ENCODE measurements around the gene ITPK1.
A peak's percentile ranks its signal among the peaks of the same experiment; 100 is the strongest.

The ITPK1 gene

GRCh38 chr14:93040443-93040842 lies 75.3 kb downstream of the ITPK1 start:
- no peak for DNase-seq

DNA sequence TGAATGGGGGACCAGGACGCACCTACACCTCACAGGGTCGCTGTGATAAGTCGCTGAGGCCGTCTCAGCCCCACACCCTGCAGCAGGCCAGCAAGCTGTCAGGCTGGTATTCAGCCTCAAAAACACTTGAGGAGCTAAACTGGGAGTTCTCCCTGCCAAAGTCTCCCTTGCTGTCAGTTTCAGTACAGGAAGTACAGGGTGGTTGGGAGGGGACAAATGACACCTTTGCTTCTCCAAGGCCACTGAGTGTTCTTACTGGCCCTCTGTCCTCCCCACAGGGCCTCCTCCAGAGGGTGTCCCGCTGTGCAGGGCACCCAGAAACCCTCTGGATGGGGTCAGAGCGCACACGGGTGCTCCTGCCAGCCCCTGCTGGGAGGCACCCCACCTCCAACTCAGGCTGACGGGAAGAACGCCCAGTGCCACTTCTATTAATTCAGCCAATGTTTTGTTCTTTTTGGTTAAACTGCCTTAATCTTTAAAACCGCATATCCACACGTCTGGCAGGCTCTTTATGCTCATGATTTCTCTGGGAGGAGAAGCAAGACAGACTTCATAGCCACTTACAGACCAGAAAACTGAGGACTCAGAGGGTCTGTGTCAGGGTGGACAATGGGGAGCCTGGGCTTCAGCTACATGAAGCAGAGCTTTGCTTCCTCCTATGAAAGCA lies 75.9 kb downstream of the ITPK1 start:
- DNase-seq, result no peak

GRCh38 chr14:93037351-93037750 lies 78.4 kb downstream of the ITPK1 start:
- no peak for DNase-seq

- DNase-seq, result no peak
Measured at GRCh38 chr14:93036652-93037345, 78.9 kb downstream of the ITPK1 start.

GRCh38 chr14:93035917-93036651 lies 79.6 kb downstream of the ITPK1 start:
- DNase-seq, result peak; percentile 21

GRCh38 chr14:93035585-93035916 lies 80.2 kb downstream of the ITPK1 start:
- no peak for DNase-seq

DNA sequence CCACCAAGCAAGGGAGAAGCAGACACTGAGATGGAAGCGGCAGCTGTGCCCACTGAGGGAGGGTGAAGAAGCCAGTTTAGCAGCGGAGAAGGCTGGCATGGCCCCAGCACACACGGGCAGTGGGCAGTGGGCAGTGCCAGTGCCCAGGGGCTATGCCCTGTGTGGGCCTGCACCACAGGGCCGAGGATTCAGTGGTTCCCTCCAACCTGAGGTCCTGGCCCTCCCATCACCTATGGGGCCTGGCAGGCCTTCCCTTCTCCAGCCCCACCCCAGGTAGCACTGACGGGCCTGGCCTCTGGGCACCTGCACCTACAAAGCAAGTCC lies 81.1 kb downstream of the ITPK1 start:
- no peak for DNase-seq

GRCh38 chr14:93033983-93034670 lies 81.6 kb downstream of the ITPK1 start:
- no peak for DNase-seq

- DNase-seq, result no peak
Measured at GRCh38 chr14:93033084-93033982, 82.4 kb downstream of the ITPK1 start.

- no peak for DNase-seq
Measured at GRCh38 chr14:93032421-93032936, 83.2 kb downstream of the ITPK1 start.

- no peak for DNase-seq
Measured at GRCh38 chr14:93031505-93032315, 84.0 kb downstream of the ITPK1 start.

- DNase-seq, result no peak
Measured at GRCh38 chr14:93030761-93031160, 85.0 kb downstream of the ITPK1 start.

DNA sequence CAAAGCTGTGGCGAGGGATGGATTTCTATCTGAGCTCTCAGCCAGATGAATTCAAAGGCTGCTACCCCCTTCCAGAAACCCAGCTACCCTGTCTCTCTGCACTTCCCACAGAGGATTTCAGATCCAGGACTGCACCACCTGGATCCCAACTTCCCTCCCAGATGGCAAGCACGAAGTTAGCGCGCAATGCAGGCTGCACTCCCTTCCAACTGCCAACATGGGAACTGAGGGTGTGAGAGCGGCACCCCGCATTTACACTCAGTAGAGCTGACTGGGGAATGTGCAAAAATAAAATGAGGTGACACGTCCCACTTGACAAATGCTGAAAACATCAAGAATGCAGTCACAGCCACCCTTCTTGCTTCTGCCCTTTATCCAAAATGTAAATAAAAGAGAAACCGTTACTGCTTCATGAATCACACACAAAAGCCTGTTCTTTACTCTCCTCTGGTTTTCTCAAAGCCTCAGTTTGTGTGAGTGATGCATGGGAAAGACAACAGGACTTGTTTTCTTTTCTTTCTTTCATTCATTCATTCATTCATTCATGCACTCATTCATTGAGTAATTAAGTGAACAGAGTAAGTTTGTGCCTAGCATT lies 85.7 kb downstream of the ITPK1 start:
- no peak for DNase-seq

GRCh38 chr14:93029417-93029816 lies 86.3 kb downstream of the ITPK1 start:
- no peak for DNase-seq

GRCh38 chr14:93028724-93029076 lies 87.0 kb downstream of the ITPK1 start:
- no peak for DNase-seq

DNA sequence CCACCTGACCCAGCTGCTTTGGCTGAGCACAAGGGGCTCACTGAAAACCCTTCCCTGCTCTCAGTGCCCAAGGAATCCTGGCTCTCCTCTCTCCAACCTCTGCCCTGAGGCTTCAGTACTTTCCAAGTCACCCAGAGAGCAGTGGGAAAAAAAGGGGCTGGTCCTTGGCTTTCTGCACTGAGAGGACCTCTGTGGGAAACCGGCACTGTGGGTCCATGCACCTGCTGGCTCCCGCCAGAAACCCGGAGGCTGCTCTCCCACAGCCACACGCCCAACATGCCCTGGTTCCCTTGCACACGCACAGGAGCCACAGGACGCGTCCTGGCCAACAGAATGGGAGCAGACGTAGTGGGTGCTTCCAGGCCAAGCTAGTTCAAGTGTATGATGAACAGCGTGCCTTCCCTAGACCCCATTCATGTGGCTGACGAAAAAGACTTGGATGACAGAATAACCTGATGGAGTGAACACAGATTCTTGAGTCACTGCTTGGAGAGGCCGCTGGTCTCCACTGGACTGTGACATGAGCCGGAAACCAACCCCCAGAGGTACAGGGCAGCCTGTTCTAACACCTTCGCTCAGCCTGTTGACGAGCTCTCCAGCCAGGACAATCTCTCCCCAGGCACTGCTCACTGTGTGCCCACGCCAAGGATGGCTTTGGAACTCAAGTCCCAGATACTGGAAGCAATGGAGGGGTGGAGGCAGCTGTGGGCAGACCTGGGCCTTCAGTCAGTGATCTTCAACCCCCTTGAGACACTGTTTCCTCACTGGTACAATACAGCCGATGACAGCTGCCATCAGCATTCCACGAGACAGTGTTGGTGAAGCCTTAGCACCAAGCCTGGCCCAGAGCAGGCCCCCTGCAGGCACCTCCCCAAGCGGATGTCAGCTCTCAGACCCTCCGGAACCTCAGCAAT lies 87.7 kb downstream of the ITPK1 start:
- DNase-seq, result no peak

GRCh38 chr14:93026339-93026738 lies 89.4 kb downstream of the ITPK1 start:
- DNase-seq, result no peak

DNA sequence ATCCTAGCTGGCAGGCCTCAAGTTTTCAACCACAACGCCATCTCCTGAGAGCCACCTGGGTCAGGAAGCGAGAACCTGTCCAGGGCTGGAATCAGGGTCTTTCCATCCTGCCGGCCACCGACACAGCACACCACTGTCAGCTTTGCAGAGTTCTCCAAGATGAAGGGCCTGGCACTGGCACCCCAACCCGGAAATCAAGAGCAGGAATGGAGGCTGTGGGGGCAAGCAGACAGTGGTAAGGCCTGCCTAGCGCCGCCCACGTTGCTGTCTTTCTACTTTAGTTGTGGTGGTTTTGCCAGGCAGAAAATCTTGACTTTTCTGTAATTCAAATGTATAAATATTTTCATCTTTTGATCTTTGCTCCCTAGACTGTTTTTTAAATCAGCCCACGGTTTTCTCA lies 90.7 kb downstream of the ITPK1 start:
- DNase-seq, result no peak

DNA sequence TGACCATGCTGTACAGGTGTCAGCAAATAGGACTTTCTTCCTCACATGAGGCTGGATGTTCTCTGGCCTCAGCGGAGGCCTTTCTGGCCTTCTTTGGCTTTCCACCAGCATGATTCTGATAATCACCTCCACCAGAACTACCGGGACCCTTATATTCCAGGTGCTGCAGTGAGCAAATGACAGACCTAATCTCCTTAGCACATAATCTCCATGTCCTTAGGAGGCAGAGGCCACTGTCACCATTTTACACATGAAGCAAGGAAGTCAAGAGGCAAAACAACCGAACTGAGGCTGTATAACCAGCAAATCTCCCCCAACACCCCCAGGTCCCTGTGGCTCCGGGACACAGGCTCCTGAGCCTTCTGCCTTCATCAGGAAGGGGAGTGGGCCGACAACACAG lies 91.2 kb downstream of the ITPK1 start:
- no peak for DNase-seq

DNA sequence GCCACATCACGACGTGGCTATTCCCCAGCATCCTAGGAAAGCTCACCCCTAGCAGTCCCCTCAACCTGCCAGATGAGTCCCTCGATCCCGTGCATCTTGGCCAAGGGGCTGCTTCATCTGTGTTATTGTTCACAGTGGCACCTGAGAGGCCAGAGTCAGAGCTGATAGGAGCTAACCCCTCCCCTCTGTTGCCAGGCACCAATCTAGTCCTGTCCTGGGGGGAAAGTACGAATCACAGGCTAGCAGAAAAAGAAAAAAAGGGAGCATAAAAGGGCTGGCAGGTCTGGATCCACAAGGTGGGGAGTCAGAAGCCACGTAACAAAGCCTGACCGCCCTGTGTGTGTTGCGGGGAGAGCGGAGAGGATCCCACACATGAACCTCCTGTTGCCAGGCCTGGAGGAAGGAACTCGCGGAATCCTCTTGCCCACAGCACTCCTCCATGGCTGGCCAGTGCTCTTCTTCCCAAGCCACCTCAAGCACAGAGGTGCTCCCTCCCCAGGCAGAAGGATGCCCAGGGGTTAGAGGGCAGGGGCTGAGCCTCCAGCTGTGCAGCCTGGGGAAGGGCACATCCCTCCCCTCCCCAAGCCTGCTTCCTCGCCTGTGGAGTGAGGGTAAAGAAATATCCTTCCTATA lies 91.8 kb downstream of the ITPK1 start:
- DNase-seq, result no peak

Data from fibroblast of upper back skin (primary cell).